ENCODE results near the gene KANSL2. TPM values are rescaled to one million over a fixed set of nuclear protein-coding genes. Genes with fewer than 3 reads are reported as not detected.

KANSL2 gene
- total RNA-seq, 4 donors from 2014 or later = 34.1 to 431 (median 59.3) TPM

- Histone ChIP-seq H3K36me3 (no peaks in the 10 kb centered on the region), H3K27ac (no peak overlapping the region), H3K27me3 (no peaks in the 10 kb centered on the region), H3K4me1 (peaks cover 0 to 6% of the 10 kb centered on the region in 2 donors), H3K9me3 (no peaks in the 10 kb centered on the region), H3K4me3 (no peak overlapping the region)
- intact Hi-C loops (cut with DNase I; ENCODE audit: low total_unique reads) = no loop called here
- DNase-seq = no peak
- TF ChIP-seq CTCF (IDR thresholded peaks at IDR 0.05) = no peak
- no peak for TF ChIP-seq POLR2A (IDR thresholded peaks at IDR 0.05)
Observed at GRCh38 chr12:48690436-48690835, 8.4 kb upstream of the KANSL2 start.

- Histone ChIP-seq H3K36me3 (no peaks in the 10 kb centered on the region), H3K4me3 (no peak overlapping the region), H3K4me1 (peaks cover 0 to 6% of the 10 kb centered on the region in 2 donors), H3K27ac (no peak overlapping the region), H3K9me3 (no peaks in the 10 kb centered on the region), H3K27me3 (no peaks in the 10 kb centered on the region)
- TF ChIP-seq POLR2A (IDR thresholded peaks at IDR 0.05) (no peak), CTCF (IDR thresholded peaks at IDR 0.05) (no peak)
- no peak for DNase-seq
- intact Hi-C loops (cut with DNase I; ENCODE audit: low total_unique reads) = no loop called here
Observed at GRCh38 chr12:48688836-48689235, 6.8 kb upstream of the KANSL2 start.

GRCh38 chr12:48687592-48687991 is 5.6 kb upstream of the KANSL2 start:
- no peaks in the 10 kb centered on the region for H3K27me3 ChIP-seq
- H3K9me3 ChIP-seq = no peaks in the 10 kb centered on the region
- H3K36me3 ChIP-seq = no peaks in the 10 kb centered on the region
- H3K4me1 ChIP-seq = peaks cover 0 to 6% of the 10 kb centered on the region in 2 donors
- no peak for DNase-seq
- no peak for TF ChIP-seq POLR2A (IDR thresholded peaks at IDR 0.05)
- no peak for TF ChIP-seq CTCF (IDR thresholded peaks at IDR 0.05)
- intact Hi-C loops (cut with DNase I; ENCODE audit: low total_unique reads) = no loop called here
- H3K4me3 ChIP-seq = no peak overlapping the region
- no peak overlapping the region for H3K27ac ChIP-seq

- no peak for DNase-seq
- Histone ChIP-seq H3K36me3 (no peaks in the 10 kb centered on the region), H3K4me1 (peaks cover 0 to 2% of the 10 kb centered on the region in 2 donors), H3K4me3 (no peak overlapping the region), H3K27ac (no peak overlapping the region), H3K9me3 (no peaks in the 10 kb centered on the region), H3K27me3 (no peaks in the 10 kb centered on the region)
- intact Hi-C loops (cut with DNase I; ENCODE audit: low total_unique reads) = no loop called here
- TF ChIP-seq CTCF (IDR thresholded peaks at IDR 0.05) (no peak), POLR2A (IDR thresholded peaks at IDR 0.05) (no peak)
Observed at GRCh38 chr12:48686615-48687334, 4.7 kb upstream of the KANSL2 start.

- Histone ChIP-seq H3K4me1 (no peaks in the 10 kb centered on the region), H3K27ac (no peak overlapping the region), H3K9me3 (no peaks in the 10 kb centered on the region), H3K27me3 (no peaks in the 10 kb centered on the region), H3K36me3 (no peaks in the 10 kb centered on the region), H3K4me3 (no peak overlapping the region)
- DNase-seq = no peak
- no peak for TF ChIP-seq POLR2A (IDR thresholded peaks at IDR 0.05)
- no peak for TF ChIP-seq CTCF (IDR thresholded peaks at IDR 0.05)
- intact Hi-C loops (cut with DNase I; ENCODE audit: low total_unique reads) = no loop called here
Observed at GRCh38 chr12:48686037-48686595, 4.1 kb upstream of the KANSL2 start.
